Natural killer cell treated with Interleukin-12 subunit alpha and Interleukin-12 subunit beta and Interleukin-15 and Interleukin-18, amount 100 ng/mL, for 72 hours (primary cell): ENCODE data around the gene VPS26C. TPM values are rescaled to one million over a fixed set of nuclear protein-coding genes. Genes with fewer than 3 reads are reported as not detected.

Source experiments
- ATAC-seq, 2 donors: fragments of 150-1000 bp; cut with Tn5 transposase in 1 of 2; sonication (Bioruptor Pico), chemical (Tn5 transposase) in 1 of 2; 2 replicates each; pipeline ENCODE4 v1.10.0; 2021
- DNase-seq: peaks from one replicate; pipeline ENCODE4 v3.0.0; 2022; ENCODE audit warnings: low spot score
- H3K27ac Mint-ChIP-seq, 2 donors: 1 replicate in 1 of 2; 2 replicates in 1 of 2; pipeline ENCODE4 v1.8.0; 2022; ENCODE audit warnings: mixed read lengths in 2 of 2, mild to moderate bottlenecking in 1 of 2, moderate library complexity in 1 of 2
- H3K27me3 Mint-ChIP-seq, 2 donors: 1 replicate in 1 of 2; 2 replicates in 1 of 2; pipeline ENCODE4 v1.8.0; 2022; ENCODE audit warnings: mixed read lengths in 2 of 2
- H3K36me3 Mint-ChIP-seq: one replicate; pipeline ENCODE4 v1.8.0; 2022; ENCODE audit warnings: mixed read lengths
- H3K4me1 Mint-ChIP-seq, 2 donors: 1 replicate in 1 of 2; 2 replicates in 1 of 2; pipeline ENCODE4 v1.8.0; 2022; ENCODE audit warnings: low read depth in 2 of 2, mixed read lengths in 2 of 2, mild to moderate bottlenecking in 1 of 2
- H3K4me3 Mint-ChIP-seq: one replicate; pipeline ENCODE4 v1.8.0; 2022; ENCODE audit warnings: mixed read lengths
- H3K9me3 Mint-ChIP-seq: 2 replicates; pipeline ENCODE4 v1.8.0; 2022; ENCODE audit warnings: mixed read lengths
- total RNA-seq, 2 donors: library from RNA; stranded (reverse); gene quantifications; one replicate each; pipeline ENCODE4 v1.2.3, GENCODE V29; 2022

VPS26C gene
- total RNA-seq, 2 donors from 2014 or later: 62.0 to 87.0 TPM

DNA sequence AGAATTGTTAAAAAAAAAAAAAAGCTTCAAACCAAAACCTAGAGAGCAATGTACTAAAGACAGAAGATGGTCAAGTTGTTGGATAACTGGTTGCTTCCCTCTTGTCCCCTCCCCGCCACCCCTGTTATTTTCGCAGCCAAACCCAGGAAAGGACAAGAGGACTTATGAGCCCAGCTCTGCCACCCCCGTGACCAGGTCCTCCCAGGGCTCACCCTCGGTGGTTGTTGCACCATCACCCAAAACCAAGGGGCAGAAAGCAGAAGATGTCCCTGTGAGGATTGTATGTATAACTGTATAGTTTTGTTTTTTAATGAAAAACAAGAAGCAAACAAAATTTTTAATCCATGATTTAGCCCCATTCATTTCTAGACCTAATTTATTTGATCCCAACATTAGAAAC, 69.4 kb downstream of the VPS26C start:
- Mint-ChIP-seq H3K27me3 (no peaks in the 10 kb centered on the region), H3K9me3 (no peaks in the 10 kb centered on the region), H3K4me3 (no peak overlapping the region), H3K27ac (no peak overlapping the region), H3K36me3 (peaks cover 13% of the 10 kb centered on the region), H3K4me1 (peaks cover 0 to 3% of the 10 kb centered on the region in 2 donors)
- ATAC-seq (no peak), DNase-seq (no peak)

- no peak for DNase-seq
- H3K36me3 Mint-ChIP-seq: peaks cover 4% of the 10 kb centered on the region
- ATAC-seq: no peak
- H3K27ac Mint-ChIP-seq: no peak overlapping the region
- H3K4me1 Mint-ChIP-seq: peaks cover 0 to 3% of the 10 kb centered on the region in 2 donors
- no peaks in the 10 kb centered on the region for H3K27me3 Mint-ChIP-seq
- no peaks in the 10 kb centered on the region for H3K9me3 Mint-ChIP-seq
- no peak overlapping the region for H3K4me3 Mint-ChIP-seq
These were observed 70.3 kb downstream of the VPS26C start for GRCh38 chr21:37196847-37197246.

DNA sequence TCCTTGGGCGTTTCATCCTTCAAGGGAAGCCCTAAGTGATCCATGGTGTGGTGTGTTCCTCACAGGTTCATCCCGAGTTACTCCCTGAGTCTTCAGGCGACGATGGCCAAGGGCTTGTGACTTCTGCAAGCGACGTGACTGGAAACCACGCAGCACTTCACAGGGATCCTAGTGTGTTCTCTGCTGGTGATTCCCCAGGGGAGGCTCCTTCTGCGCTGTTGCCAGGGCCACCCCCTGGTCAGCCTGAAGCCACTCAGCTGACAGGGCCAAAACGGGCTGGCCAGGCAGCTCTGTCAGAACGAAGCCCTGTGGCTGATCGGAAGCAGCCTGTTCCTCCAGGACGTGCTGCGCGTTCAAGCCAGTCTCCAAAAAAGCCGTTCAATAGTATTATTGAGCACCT, 71.5 kb downstream of the VPS26C start:
- peaks cover 4% of the 10 kb centered on the region for H3K36me3 Mint-ChIP-seq

GRCh38 chr21:37195059-37195458, 72.1 kb downstream of the VPS26C start:
- Mint-ChIP-seq H3K9me3 (no peaks in the 10 kb centered on the region), H3K4me3 (no peak overlapping the region), H3K27ac (peak overlapping the region in 1 of 2 donors; percentile 28), H3K36me3 (peaks cover 4% of the 10 kb centered on the region), H3K4me1 (peaks cover 0 to 3% of the 10 kb centered on the region in 2 donors), H3K27me3 (no peaks in the 10 kb centered on the region)
- DNase-seq (no peak), ATAC-seq (no peak)

More for the DNA sequence above, 71.5 kb downstream of the VPS26C start:
- H3K4me3 Mint-ChIP-seq: no peak overlapping the region
- ATAC-seq (no peak), DNase-seq (no peak)
- H3K27me3 Mint-ChIP-seq: no peaks in the 10 kb centered on the region
- no peak overlapping the region for H3K27ac Mint-ChIP-seq
- no peaks in the 10 kb centered on the region for H3K9me3 Mint-ChIP-seq
- H3K4me1 Mint-ChIP-seq: peaks cover 0 to 3% of the 10 kb centered on the region in 2 donors

- Mint-ChIP-seq H3K36me3 (peaks cover 4% of the 10 kb centered on the region), H3K27me3 (no peaks in the 10 kb centered on the region), H3K4me3 (no peak overlapping the region), H3K27ac (no peak overlapping the region), H3K9me3 (no peaks in the 10 kb centered on the region), H3K4me1 (peaks cover 0 to 3% of the 10 kb centered on the region in 2 donors)
- DNase-seq (no peak), ATAC-seq (no peak)
These were observed 73.5 kb downstream of the VPS26C start for GRCh38 chr21:37193676-37194075.

DNA sequence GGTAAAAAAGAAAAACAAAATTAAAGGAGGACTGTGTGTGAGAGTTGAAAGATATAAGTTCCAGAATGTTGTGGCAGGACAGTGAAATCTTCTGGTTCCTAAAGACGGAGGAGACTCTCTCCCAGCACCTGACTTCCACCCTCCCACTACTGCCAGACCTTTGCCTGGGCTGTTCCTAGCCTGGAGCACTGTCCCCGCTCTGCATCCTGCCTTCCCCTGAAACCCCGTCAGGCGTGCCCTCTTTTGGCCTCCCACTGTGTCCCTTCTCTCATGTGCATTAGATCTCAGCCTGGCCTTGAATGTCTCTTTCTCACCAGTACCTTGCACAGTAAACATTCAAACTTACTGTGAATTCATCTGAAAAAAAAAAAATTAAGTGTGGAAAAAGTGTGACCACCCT, 74.1 kb downstream of the VPS26C start:
- no peaks in the 10 kb centered on the region for H3K9me3 Mint-ChIP-seq
- peak overlapping the region in 1 of 2 donors; percentile 31 for H3K27ac Mint-ChIP-seq
- H3K36me3 Mint-ChIP-seq: peaks cover 9% of the 10 kb centered on the region
- H3K4me3 Mint-ChIP-seq: no peak overlapping the region
- H3K27me3 Mint-ChIP-seq: no peaks in the 10 kb centered on the region
- H3K4me1 Mint-ChIP-seq: peaks cover 0 to 3% of the 10 kb centered on the region in 2 donors
- no peak for ATAC-seq
- DNase-seq: no peak

DNA sequence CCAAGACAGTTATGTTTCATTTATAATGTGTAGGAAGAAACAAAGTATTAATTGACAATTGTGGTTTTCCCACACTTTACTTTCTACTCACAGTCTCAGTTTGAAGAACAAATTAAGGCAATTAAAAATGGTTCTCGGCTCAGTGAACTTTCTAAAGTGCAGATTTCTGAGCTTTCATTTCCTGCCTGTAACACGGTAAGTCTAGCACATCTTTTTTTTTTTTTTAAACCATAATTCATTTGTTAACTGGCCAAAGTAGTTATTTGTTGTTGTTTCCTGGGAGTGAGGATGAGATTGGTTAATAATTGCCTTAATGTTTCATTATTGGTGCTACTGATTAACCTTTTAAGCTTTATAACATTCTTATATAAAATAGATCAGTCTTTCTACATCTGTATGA, 75.1 kb downstream of the VPS26C start:
- Mint-ChIP-seq H3K27ac (no peak overlapping the region), H3K36me3 (peaks cover 17% of the 10 kb centered on the region), H3K4me1 (peaks cover 0 to 3% of the 10 kb centered on the region in 2 donors), H3K4me3 (no peak overlapping the region), H3K27me3 (no peaks in the 10 kb centered on the region), H3K9me3 (no peaks in the 10 kb centered on the region)
- ATAC-seq: no peak
- no peak for DNase-seq

DNA sequence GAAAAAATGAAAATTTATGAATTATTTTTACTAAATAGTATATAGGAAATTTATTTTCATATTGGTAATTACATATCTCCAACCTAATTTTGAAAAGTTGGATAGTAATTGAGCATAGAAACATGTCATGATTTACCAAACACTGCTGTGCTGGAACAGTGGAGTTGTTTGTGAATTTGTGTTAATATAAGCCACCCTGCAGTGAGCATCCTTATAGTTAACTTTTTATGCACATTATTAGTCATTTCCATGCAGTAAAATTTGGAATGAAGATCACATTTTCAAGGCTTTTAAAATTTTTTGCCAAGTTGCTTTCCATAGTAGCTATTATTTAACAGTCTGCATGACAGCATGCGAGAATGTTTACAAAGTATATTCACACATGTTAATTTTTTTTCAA, 78.3 kb downstream of the VPS26C start:
- Mint-ChIP-seq H3K36me3 (peaks cover 26% of the 10 kb centered on the region), H3K9me3 (no peaks in the 10 kb centered on the region)

DNA sequence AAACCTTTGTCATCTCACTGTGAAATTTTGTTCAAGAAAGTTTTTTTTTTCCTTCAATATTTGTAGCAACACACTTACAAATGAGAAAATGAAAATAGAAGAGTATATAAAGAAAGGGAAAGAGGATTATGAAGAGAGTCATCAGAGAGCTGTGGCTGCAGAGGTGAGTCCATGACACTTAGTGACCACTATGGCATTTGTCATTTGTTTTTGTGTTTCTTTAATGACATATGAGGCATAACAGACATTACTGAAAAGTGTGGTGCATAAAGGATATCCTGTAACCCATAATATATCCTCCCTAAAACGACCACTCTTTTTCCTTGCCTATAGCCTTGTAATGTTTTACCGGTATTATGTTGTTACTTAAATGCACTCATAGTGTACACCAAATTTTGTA, 80.2 kb downstream of the VPS26C start:
- ATAC-seq (no peak), DNase-seq (no peak)
- H3K27ac Mint-ChIP-seq: no peak overlapping the region
- no peaks in the 10 kb centered on the region for H3K9me3 Mint-ChIP-seq
- H3K4me3 Mint-ChIP-seq: no peak overlapping the region
- H3K36me3 Mint-ChIP-seq: peaks cover 26% of the 10 kb centered on the region
- H3K4me1 Mint-ChIP-seq: peaks cover 0 to 10% of the 10 kb centered on the region in 2 donors
- no peaks in the 10 kb centered on the region for H3K27me3 Mint-ChIP-seq

More for the DNA sequence above, 78.3 kb downstream of the VPS26C start:
- H3K4me1 Mint-ChIP-seq: peaks cover 0 to 10% of the 10 kb centered on the region in 2 donors
- H3K4me3 Mint-ChIP-seq: no peak overlapping the region
- no peak for DNase-seq
- H3K27ac Mint-ChIP-seq: no peak overlapping the region
- no peak for ATAC-seq
- no peaks in the 10 kb centered on the region for H3K27me3 Mint-ChIP-seq

GRCh38 chr21:37184784-37185593, 82.1 kb downstream of the VPS26C start:
- H3K4me1 Mint-ChIP-seq: peaks cover 3 to 10% of the 10 kb centered on the region in 2 donors
- H3K27me3 Mint-ChIP-seq: no peaks in the 10 kb centered on the region
- H3K27ac Mint-ChIP-seq: no peak overlapping the region
- no peak overlapping the region for H3K4me3 Mint-ChIP-seq
- no peak for ATAC-seq
- DNase-seq: no peak
- no peaks in the 10 kb centered on the region for H3K9me3 Mint-ChIP-seq
- H3K36me3 Mint-ChIP-seq: peaks cover 29% of the 10 kb centered on the region

DNA sequence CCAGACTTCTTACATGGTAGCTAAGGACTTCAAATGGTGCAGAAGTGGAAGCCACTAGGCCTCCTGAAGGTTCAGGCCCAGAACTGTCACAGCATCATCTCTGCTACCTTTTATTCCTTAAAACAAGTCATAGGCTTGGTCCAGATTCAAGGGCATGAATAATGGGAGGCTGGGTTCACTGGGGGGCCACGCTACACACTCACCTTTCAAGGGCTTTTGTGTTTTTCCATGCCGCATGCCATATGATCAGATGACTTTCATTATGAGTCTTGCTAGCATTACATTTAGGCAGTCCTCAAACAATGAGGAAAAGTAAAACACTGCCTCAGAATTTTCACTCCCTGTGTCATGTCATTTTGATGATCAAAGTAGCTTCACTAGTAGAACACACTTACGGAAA, 83.4 kb downstream of the VPS26C start:
- peaks cover 3 to 10% of the 10 kb centered on the region in 2 donors for H3K4me1 Mint-ChIP-seq
- DNase-seq (no peak), ATAC-seq (no peak)
- H3K4me3 Mint-ChIP-seq: no peak overlapping the region
- H3K27ac Mint-ChIP-seq: no peak overlapping the region
- H3K9me3 Mint-ChIP-seq: no peaks in the 10 kb centered on the region
- H3K36me3 Mint-ChIP-seq: peaks cover 33% of the 10 kb centered on the region
- H3K27me3 Mint-ChIP-seq: no peaks in the 10 kb centered on the region

GRCh38 chr21:37182222-37182621, 84.9 kb downstream of the VPS26C start:
- no peaks in the 10 kb centered on the region for H3K9me3 Mint-ChIP-seq
- H3K4me1 Mint-ChIP-seq: peaks cover 3 to 10% of the 10 kb centered on the region in 2 donors
- H3K36me3 Mint-ChIP-seq: peaks cover 31% of the 10 kb centered on the region
- ATAC-seq (no peak), DNase-seq (no peak)
- H3K27me3 Mint-ChIP-seq: no peaks in the 10 kb centered on the region
- H3K27ac Mint-ChIP-seq: no peak overlapping the region
- H3K4me3 Mint-ChIP-seq: no peak overlapping the region

DNA sequence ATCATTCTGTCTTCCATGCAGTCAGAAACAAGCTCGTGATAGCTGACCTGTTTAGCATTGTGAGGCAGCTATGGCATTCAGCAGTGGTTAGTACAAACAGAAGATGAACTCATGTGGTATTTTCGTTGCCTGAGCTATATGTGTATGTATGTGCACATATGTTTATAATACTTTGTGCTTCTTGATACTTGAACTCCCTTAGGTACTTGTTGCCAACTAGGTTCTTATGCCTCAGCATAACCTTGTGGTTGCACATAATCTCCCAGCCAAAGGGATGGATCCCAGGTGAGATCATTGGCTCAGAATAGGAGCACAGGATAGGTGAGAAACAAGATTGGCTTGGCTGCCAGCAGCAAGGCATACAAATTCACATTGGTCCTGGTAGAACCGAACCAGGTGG, 86.1 kb downstream of the VPS26C start:
- DNase-seq (no peak), ATAC-seq (no peak)
- H3K36me3 Mint-ChIP-seq: peaks cover 28% of the 10 kb centered on the region
- no peak overlapping the region for H3K27ac Mint-ChIP-seq
- H3K4me1 Mint-ChIP-seq: peaks cover 3 to 6% of the 10 kb centered on the region in 2 donors
- no peaks in the 10 kb centered on the region for H3K27me3 Mint-ChIP-seq
- no peak overlapping the region for H3K4me3 Mint-ChIP-seq
- H3K9me3 Mint-ChIP-seq: no peaks in the 10 kb centered on the region

DNA sequence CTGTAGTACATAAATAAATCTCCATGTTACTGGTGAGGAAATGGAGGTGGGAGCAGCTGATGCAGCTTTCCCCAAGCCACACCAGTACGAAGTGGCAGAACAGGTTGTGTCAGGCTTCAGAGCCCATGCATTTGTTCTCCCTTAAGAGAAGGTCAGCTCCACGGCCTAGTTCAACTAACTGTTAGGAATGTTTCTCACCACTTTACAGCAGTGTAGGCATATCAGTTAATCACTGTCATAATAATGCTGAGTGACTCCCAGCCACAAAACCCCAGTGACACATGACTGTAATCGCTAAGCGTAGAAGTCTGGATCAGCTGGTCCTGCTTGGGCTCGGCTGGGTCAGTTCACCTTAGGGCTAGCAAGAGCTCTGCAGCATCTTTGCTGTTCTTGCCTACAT, 90.4 kb downstream of the VPS26C start:
- Mint-ChIP-seq H3K9me3 (no peaks in the 10 kb centered on the region), H3K4me3 (no peak overlapping the region), H3K36me3 (peaks cover 30% of the 10 kb centered on the region), H3K27me3 (no peaks in the 10 kb centered on the region), H3K27ac (no peak overlapping the region), H3K4me1 (peaks cover 0 to 3% of the 10 kb centered on the region in 2 donors)
- ATAC-seq (no peak), DNase-seq (no peak)
